HepG2 (cell line): Measurements from ENCODE around the gene UCK2.

ENCODE experiments used
- JUNB ChIP-seq: sonication (generic); formaldehyde crosslinking; IDR thresholded peaks from 2 replicates; pipeline ENCODE4 v1.8.0; 2022; ENCODE audit warnings: missing genetic modification reagents, mild to moderate bottlenecking, borderline replicate concordance
- MLLT10 ChIP-seq: sonication (generic); formaldehyde crosslinking; IDR thresholded peaks from 2 replicates; pipeline ENCODE4 v1.4.0; 2020; ENCODE audit warnings: missing genetic modification reagents
- TAF1 ChIP-seq: sonication (generic); formaldehyde crosslinking; IDR thresholded peaks from 2 replicates; pipeline ENCODE4 v1.4.0; 2020; ENCODE audit warnings: missing genetic modification reagents
- ZNF101 ChIP-seq: sonication (generic); formaldehyde crosslinking; IDR thresholded peaks from 2 replicates; pipeline ENCODE4 v1.4.0; 2020; ENCODE audit warnings: mild to moderate bottlenecking, low read depth, missing genetic modification reagents, borderline replicate concordance
- ZNF451 ChIP-seq: sonication (generic); formaldehyde crosslinking; IDR thresholded peaks from 2 replicates; pipeline ENCODE4 v1.5.0; 2020; ENCODE audit warnings: mild to moderate bottlenecking, missing genetic modification reagents

DNA sequence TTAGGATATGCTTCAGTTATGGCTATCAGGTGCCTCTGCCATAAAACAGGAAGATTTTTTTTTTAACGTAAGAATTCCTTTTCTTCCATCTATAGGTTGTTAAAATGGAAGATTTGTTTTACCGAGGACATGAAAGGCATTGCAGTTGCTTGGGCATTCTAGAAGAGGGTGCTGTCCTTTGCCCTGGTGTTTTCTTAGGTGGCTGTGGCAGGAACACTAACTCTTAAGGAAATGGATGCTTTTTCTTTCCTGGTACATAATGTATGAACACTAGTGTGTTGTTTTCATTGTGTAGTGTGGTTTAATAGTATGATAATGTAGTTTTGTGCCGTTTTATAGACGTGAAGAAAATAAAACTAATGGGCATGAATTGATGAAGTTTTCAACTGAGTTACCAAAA lies 47.2 kb downstream of the UCK2 start:
- TF ChIP-seq JUNB (CRISPR knock-in tag) (no peak), MLLT10 (CRISPR knock-in tag) (no peak), TAF1 (CRISPR knock-in tag) (no peak), ZNF451 (CRISPR knock-in tag) (no peak), ZNF101 (CRISPR knock-in tag) (no peak)
